NCI-H524 (cell line): ENCODE measurements around the gene SNCA.

Experiments used
- DNase-seq, 2 experiments: peaks; one replicate each; lab custom pipeline; 2025; lab: John Stamatoyannopoulos, UW

Gene SNCA

DNA sequence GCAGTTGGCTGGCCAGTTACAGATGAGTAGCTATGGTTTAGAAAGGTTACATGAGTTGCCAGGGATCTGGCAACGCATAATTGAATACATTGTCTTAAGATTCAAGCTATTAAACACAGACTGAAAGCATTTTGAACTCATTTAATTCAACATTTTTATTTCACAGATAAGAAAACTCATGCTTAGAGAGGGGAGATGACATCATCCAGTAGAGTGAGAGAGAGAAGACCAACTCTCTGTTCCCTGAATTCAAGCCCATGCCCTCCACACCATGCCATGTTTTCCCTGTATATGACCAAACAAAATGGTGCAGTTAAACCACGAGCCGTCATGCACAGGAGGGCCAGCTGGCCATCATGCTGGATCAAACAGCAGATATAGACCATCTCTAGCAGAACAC, 22.6 kb downstream of the SNCA start:
- no peak for DNase-seq

DNA sequence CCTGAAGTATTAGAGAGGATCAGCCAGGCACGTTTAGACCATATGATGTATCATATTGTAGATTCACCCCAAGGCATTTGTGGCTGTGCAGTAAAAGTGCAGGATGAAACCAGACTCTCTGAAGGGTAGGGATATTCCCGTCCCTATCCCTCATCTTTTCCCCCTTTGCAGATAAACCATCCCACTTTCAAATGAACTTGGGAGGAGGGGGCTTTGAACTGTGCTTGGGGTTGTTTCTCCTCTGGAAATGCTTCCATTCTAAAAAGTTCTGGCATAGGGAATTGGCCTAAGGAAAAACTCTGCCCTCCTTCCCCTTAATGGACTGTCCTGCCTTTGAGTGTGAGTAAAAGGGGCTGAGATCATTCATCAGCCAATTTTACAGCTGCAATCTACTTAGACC, 23.8 kb downstream of the SNCA start:
- no peak for DNase-seq

DNA sequence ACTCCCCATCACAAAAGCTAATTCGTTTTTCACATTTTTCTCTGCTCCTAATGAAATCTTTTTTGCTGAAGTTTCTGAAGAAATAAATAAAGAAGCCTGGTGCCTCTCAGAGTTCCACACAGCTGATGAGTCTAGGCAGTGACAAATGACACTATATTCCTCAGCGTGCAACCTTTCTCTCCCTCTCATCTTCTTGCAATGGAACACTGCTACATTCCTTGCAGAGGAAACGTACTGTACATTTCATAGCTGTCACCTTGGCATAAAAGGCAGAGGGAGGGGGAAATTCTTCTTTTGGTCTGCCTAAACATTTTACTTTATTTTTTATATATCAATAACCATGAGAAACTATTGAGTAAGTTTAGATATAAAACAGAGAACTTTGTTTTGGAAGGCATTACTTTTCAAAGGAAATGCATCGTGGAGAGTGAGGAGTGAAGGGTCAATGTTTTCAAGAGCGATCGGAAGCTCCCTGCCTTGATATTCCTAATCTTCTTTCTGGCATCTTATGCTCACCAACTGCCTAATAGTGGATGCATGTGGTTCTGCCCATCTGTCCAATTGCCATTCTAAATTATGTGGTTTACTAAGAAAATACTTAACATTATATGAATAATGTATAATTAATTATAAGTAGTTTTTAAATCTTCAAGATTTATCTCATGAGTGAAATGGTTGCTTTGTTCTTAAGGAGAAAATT, 29.4 kb downstream of the SNCA start:
- DNase-seq, result no peak

DNA sequence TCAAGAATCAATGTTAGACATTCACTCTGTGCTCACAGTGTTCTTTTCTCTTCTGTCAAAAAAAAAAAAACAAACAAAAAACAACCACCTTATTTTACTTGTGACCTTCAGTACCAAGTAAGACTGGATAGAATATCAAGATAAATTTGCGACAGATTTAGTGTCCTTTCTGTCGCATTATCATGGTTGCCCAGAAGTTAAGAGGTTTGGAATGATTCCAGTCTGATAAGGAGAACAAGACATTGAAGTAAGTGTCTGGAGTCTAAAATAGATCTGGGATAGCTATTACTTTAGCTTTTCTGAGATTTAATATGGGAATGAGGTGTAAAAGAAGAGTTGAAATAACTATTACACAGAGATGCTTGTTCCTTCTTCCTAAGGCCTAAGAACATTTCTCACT, 31.7 kb downstream of the SNCA start:
- no peak for DNase-seq

DNA sequence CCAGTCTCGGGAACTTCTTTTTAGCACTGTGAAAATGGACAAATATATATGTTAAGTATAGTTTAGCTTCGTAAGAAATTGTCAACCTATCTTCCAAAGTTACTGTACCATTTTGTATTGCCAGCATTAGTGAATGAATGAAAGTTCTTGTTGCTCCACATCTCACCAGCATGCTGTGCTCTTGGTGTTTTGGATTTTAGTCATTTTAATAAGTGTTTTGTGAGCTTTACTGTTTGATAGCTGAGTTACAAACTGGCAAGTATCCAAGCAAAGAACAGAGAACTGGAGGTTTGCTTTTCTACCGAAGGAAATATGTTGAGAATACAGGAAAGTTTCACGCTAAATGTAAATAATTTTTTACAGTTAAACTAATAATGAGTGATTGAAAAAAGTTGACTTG, 33.0 kb downstream of the SNCA start:
- no peak for DNase-seq

DNA sequence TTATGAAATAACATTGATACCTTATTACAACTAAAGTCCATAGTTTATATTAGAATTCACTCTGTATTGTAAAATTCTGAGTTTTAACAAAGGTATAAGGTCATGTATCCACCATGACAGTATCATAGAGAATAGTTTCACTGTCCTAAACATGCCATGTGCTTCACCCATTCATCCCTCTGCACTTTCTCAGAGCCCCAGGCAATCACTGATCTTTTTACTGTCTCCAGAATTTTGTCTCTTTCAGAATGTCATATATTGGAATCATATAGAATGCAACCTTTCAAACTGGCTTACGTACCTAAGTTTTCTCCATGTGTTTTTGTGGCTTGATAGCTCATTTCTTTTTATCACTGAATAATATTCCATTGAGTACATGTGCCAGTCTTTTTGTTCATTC, 33.9 kb downstream of the SNCA start:
- DNase-seq, result no peak

DNA sequence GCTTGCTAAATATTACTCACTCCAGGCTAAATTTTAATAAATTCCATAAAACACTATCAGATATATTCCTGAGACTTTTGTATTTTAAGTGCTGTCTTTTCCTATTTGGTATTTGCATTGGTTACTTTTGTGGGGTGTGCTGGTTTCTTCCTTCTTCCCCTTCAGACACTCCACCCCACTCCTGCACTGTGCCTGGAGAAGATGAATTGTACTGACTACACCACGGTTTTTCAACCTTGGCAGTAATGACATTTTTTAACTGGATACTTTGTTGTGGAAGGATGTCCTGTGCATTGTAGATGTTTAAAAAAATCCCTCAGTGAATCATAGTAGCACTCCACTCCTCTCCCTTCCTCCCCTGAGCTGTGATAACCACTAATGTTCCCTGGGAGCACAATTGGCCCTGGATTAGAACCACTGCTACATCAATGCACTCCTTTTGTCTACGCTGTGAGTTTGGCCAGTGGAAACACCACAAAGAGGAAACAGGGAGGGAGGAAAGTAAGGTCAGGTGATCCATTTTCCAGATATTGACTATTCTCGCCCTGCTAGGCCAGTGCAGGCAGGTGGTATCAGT, 36.3 kb downstream of the SNCA start:
- no peak for DNase-seq

DNA sequence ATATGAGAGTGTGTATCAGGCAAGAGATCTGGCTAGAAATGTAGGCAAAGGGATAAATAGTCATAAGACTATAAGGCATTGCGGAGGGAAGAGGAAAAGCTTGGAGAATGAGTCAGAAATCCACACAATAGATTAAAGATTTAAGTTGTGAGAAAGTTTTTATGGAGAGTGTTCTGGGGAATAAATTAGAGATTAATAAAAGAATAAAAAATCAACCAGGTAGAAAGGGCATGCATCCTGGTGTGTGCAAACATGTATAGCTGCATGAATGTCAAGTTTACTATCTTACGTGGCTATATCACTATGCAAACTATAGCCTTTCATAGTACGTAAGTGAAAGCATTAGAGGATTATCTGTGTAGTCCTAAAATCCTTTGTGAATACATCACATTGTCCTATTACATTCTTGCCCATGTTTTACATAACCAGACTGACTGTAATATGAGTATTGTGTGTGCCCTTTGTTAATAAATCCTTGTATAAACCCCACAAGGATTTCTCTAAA, 36.9 kb downstream of the SNCA start:
- no peak for DNase-seq

DNA sequence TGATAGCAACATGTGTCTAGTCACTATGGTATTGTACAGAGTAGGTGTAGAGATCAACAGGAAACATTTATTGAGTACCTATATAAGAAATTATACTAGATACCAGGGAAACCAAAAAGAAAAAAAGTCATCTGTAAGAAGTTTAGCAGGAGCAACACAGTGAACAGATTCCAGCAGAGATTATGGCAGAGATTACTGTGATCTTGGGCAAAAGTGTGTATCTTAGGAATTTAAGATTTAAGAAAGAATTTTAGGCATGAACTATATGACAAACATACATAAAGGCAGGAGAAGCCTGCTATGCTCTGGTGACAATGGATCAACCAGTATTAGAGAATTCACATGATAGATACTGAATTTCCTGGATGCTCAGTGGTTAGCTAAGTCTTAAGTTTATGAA, 37.9 kb downstream of the SNCA start:
- no peak for DNase-seq

DNA sequence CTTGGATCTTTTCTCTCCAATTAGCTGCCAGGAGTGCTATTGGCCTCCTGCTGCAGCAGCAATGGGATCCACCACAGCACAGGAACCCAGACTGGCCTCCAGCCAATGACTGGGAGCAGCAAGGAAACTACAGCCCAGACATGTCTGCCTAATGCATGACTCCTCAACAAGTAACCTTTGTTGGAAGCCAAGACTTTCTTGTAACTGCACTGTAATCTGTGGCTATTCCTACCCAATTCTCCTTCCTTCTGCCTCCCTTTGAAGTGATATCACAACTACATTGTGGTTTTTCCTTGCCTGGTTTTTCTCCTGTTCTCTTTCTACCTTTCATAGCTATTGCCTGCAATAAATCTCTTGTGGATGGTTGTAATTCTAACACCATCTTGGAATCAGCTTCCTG, 39.8 kb downstream of the SNCA start:
- no peak for DNase-seq

DNA sequence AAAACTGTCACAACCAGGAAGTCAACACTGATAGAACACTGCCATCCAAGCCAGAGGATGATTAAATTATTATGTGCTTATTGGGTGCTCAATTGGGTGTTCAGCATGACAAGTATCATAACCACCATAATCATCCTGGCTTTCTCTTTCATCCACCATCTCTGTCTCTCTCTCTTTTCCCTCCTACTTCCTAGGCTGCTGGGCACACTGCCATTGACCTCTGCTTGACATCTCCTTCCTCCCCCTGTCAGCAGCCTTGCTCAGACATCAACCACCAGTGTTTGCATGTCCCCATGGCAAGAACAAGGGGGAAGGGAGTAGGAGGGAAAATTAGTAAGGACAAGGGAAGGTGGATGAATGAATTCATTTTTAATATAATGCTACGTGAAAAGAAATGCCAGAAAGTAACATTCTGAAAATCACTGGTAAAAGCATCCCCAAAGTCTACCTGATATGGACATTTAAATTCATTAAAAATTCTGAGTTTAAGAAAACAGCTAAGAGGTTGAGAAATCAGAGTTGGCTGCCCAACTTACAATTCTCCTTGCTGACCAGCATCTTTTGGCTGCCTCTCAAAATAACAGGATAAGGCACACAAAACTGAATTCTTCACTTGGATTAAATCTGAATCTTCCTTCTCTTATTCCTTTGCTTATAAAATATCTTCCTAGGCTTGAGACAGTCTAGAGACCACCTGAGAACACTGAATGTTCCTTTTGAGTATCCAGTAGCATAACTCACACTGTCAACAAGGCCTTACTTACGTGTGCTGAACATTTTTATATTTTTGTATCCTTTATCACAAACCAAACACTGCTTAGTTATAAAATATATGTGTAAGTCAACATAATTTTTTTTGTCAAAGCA, 48.5 kb downstream of the SNCA start:
- no peak for DNase-seq

DNA sequence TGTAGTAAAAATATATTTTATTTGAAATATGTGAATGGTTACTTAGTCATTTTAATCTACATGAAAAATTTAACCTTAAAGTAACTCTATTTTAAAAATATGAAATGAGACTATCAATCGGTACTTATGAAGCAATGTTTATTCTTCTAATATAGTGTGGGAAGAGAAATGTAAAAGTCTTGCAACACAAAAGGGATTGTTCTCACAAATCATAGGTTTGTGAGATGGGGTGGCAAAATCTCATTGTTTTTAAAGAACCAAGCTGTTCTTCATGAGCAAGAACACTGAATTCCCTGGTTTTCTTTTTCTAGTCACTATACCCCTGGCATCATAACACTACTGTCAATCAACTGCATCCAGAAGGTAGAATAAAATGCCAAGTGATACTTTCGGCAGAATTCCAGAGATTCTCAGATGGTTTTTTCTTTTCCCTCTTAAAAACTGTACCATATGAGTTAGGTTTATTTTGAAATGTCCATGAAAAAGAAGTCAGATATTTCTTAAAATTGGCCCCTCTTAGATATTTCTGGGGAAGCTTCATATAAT, 52.2 kb downstream of the SNCA start:
- DNase-seq, result no peak

DNA sequence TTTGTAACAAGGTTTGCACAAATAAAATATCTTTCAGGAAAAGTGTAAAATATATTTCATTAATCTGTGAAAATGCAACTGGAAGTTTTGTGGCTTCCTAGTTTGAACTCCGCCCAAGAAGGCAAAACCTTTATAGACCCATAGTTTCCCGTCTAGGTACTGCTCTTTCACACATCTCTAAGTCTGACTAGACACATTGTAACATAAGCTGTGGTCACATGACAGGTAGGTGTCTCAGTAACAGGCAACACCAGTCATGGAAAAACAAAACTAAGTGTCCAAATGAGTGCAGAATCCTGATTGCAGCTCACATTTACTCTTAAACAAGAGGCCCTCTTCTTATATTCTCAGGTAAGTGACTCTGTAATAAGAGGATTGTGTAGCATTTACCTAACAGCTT, 55.6 kb downstream of the SNCA start:
- DNase-seq, result no peak

DNA sequence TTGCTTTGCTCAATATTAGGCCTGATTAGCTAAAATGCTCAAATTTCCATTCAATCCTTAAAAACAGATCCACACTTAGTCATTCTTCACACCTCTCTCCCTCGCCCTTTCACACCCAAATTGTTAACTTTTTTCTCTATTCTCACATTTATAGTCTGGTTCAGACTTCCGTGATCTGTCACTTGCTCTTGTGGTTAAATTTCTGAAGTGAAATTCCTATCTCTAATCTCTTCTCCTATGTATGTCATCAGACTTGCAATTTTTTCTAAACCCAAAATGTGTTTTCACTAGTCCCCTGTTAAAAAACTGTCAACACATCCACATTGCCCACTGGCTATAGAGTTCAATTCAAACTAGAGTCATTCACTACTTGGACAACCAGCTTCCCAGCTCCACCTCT, 63.2 kb downstream of the SNCA start:
- DNase-seq, result no peak

DNA sequence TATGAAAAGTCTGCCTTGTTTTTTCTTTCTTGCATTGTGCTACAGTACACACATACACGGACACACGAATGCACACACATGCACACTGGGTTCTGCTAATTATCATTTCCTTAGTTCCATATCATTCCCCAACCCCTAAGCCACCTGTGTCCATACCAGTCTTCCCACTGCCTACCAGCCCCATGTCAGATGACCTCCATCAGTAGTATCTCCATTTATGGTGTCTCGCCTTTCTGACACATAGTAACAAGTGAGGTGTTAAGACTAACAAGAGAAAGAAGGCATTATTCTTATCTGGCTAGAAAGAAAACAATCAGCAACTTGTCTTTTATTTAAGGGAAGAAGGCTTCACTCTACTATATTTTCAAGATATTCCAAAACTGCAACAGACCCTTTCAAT, 67.1 kb downstream of the SNCA start:
- DNase-seq, result no peak

DNA sequence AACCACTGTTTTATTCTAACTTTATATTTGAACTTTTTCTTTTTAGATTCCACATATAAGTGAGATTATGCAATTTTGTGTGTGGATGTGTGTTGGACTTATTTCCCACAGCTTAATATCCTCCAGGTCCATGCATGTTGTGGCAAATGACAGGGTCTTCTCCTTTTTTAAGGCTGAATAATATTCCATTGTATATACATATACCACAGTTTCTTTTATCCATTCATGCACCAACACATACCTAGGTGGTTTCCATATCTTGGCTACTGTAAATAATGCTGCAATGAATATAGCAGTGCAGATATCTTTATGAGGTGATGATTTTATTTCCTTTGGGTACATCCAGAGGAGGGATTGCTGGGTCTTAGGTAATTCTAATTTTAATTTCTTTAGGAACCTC, 69.0 kb downstream of the SNCA start:
- DNase-seq, result no peak

DNA sequence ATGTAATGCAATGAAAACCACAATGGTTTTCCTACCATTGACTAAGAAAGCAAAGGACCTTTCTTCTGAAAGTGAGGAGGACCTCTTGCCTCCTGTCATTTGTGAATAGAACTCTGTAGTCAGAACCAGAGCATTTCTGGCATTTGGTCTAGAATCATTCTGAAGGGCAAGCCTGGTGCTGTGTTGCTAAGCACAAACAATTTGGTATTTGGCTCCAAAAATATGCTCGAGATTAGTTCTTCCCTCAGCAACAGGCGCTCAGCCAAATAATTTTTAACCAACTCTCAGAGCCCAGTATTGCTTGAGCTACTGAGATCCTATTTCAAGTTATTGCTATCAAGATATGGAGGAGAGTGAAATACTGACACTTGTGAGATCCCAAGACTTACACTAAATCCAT, 71.0 kb downstream of the SNCA start:
- no peak for DNase-seq

DNA sequence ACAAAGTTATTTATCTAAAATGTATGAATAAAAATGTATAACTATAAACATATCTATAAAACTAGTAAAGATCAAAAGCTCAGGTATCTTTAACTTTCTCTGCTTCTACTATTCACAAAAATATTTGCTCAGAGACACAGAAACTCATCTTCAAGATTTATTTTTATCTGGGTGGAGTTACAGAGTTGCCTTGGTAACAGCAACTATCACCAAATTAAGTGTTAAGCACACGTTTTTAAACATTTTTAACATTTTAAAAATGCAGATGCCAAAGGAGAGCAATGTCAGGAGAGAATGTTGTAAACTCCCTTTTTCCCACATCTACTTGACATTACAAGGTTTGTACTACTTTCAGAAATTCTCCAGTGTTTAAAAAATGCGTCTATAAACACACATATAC, 71.4 kb downstream of the SNCA start:
- DNase-seq, result no peak

DNA sequence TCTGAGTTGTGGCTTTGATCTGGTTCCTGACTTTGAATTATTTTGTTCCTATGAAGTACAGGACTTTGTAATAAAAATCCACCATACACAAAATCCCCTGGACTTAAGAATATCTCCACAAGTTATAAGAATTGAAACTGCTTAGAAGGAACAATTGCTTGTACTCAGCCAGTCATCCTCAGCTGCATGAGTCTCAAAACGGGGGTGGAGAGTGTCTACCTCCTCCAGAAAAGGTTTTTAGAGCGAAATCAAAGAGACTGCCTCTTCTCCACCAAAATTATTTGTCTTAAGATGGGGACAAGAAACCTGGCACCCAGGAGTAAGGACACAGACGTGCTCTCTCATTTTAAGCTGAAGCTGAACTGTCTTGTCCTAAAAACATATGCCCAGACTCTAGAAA, 74.7 kb downstream of the SNCA start:
- peak in 1 of 2 experiments; percentile 8 for DNase-seq

DNA sequence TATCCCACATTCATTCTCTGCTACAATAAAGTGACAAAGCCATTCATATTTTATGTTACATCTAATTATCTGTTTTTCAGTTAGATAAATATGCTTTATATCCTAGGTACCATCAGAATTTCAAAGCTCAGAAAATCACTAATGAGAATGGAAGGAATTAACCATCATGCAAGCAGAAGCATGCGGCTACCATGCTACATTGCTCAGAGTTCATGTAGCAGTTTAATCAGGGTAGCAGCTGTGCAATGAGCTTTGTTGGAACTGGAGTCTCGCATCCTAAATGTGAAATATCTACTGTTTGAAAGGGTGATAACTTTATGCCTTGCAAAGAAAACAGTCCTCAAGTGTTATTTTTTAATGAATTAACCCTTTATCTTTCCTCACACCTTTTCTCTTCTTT, 77.5 kb downstream of the SNCA start:
- no peak for DNase-seq

DNA sequence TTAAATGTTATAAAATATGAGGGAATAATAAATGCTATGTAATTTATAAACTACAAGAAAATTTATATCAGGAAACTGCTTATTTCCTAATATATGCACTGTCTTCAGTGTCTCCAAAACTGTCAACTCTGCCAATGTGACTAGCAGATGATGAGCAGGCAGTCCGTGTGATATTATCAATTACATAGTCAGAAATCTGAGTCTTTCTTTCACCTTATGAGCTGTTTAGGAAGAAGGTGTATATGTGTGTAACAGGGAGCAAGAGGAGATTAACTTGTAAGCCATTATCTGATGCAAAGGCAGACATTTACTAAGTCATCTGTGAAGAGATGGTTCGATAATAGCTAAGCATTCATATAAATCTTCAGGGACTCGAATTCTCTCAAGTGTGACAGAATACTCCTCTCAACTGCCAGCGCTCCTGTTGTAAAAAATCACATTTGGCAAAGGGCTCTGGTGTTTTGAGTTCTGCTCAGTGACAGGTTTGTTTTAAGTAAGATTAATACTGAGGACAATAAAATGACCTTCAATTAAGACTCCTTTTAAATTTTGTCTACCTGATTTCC, 79.7 kb downstream of the SNCA start:
- peak in 1 of 2 experiments; percentile 56 for DNase-seq

DNA sequence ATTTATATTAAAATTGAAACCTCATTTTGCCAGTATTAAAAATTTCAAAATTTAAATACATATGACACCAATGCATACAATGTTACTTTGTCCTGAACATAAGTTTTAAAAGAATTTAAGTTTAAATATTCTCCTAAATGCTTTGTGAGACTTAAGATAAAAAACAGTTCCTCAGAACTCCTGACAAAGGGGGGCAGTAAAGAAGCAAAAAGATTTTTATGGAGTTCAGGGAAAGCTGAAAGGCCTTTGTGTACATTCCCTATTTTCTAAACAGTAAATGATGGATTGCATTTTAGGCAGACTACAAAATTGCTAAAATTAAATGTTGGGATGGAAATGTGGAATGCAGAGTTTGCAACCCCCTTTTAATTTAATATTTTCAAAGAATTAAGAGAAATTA, 81.7 kb downstream of the SNCA start:
- DNase-seq, result no peak

DNA sequence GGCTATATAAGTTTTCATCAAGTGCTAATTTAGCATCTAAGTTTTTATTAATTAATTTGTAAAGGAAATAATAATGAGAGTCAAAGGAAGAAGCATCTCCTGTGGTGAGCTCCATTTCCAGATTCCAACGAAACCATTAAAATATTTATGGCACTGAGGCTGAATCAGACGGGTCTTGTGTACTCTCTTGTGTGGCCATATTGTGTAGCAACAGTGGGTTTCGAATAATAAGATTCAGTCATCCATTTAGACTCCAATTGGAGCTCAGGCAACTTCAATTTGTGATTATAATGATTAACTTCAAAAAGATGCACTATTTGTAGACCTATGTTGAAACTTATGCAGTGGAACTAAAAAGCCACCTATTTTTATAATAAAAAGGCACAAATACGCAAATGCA, 82.4 kb downstream of the SNCA start:
- DNase-seq, result no peak
